ENCODE results near the gene MAGEA2. TPM values are rescaled to one million over a fixed set of nuclear protein-coding genes. Genes with fewer than 3 reads are reported as not detected.

Gene MAGEA2
- polyA plus RNA-seq = not detected in 2 replicates

GRCh38 chrX:152753686-152754650, at the start of gene MAGEA2:
MAGEA2 (minus strand) TSS chrX:152753842; CDS start chrX:152751363, 2,479 bp downstream.

GRCh38 chrX:152769549-152770289, 16.1 kb upstream of the MAGEA2 start, which contains the start of gene MAGEA6:
MAGEA6 (minus strand) TSS chrX:152769689; CDS start chrX:152767650, 2,039 bp downstream.

GRCh38 chrX:152758918-152759317, 5.3 kb upstream of the MAGEA2 start, which contains the start of gene CSAG3:
CSAG3 (plus strand) TSS chrX:152759218.

GRCh38 chrX:152733261-152733975, 20.2 kb downstream of the MAGEA2 start, which contains the start of the genes CSAG1 and MAGEA12:
CSAG1 (minus strand) TSS chrX:152733721; CDS start chrX:152732460, 1,261 bp downstream.
MAGEA12 (plus strand) TSS chrX:152733757; CDS start chrX:152736162, 2,405 bp downstream.

GRCh38 chrX:152713815-152714787, 39.5 kb downstream of the MAGEA2 start, which contains the start of gene MAGEA2B:
MAGEA2B (plus strand) TSS chrX:152714628; CDS start chrX:152717107, 2,479 bp downstream.

GRCh38 chrX:152709173-152709572, 44.5 kb downstream of the MAGEA2 start, which contains the start of gene CSAG2:
CSAG2 (minus strand) TSS chrX:152709273; CDS start chrX:152709112, 161 bp downstream.

Other genes starting within 250 kb of the MAGEA2 start
- gene GABRQ, start 115.9 kb downstream of the MAGEA2 start, polyA plus RNA-seq = not detected in 2 replicates
- not detected in 2 replicates for gene MAGEA3, start 55.0 kb downstream of the MAGEA2 start, polyA plus RNA-seq
- gene CSAG2, start 44.6 kb downstream of the MAGEA2 start, polyA plus RNA-seq = not detected in 2 replicates
- gene MAGEA2B, start 39.2 kb downstream of the MAGEA2 start, polyA plus RNA-seq = not detected in 2 replicates
- 0.86 TPM in 1 of 2 replicates, not detected in the other for gene CSAG1, start 20.1 kb downstream of the MAGEA2 start, polyA plus RNA-seq
- gene MAGEA12, start 20.1 kb downstream of the MAGEA2 start, polyA plus RNA-seq = not detected in 2 replicates
- gene CSAG3, start 5.4 kb upstream of the MAGEA2 start, polyA plus RNA-seq = not detected in 2 replicates
- gene MAGEA6, start 15.8 kb upstream of the MAGEA2 start, polyA plus RNA-seq = not detected in 2 replicates
- 115 and 119 TPM in 2 replicates for gene CETN2, start 76.9 kb upstream of the MAGEA2 start, polyA plus RNA-seq
- 16.4 and 20.0 TPM in 2 replicates for gene NSDHL, start 77.2 kb upstream of the MAGEA2 start, polyA plus RNA-seq
- 1.1 TPM in 1 of 2 replicates, not detected in the other for gene ZNF185, start 144.2 kb upstream of the MAGEA2 start, polyA plus RNA-seq
- 0.32 TPM in 1 of 2 replicates, not detected in the other for gene PNMA5, start 240.3 kb upstream of the MAGEA2 start, polyA plus RNA-seq

All from Purkinje cell (primary cell).